WTC11 (cell line): ENCODE results near the gene TNFRSF6B. TPM values are rescaled to one million over a fixed set of nuclear protein-coding genes. Genes with fewer than 3 reads are reported as not detected.

Source experiments
- CDX4 ChIP-seq: fragments of 250-450 bp; sonication (Bioruptor Pico); IDR thresholded peaks from 2 replicates; pipeline ENCODE4 v1.9.0; 2021; ENCODE audit warnings: moderate library complexity, mild to moderate bottlenecking, inconsistent platforms, borderline replicate concordance
- CREB1 ChIP-seq: sonication (generic); formaldehyde crosslinking; IDR thresholded peaks from 2 replicates; pipeline ENCODE4 v1.8.0; 2023; ENCODE audit warnings: mild to moderate bottlenecking, missing genetic modification reagents
- ELF4 ChIP-seq: sonication (generic); formaldehyde crosslinking; IDR thresholded peaks from 2 replicates; pipeline ENCODE4 v1.8.1; 2022; ENCODE audit warnings: low read depth, mild to moderate bottlenecking, moderate library complexity, missing genetic modification reagents
- FOXK1 ChIP-seq: sonication (generic); formaldehyde crosslinking; IDR thresholded peaks from 2 replicates; pipeline ENCODE4 v1.8.0; 2022; ENCODE audit warnings: mild to moderate bottlenecking, moderate library complexity, missing genetic modification reagents
- GRHL2 ChIP-seq: fragments of 250-450 bp; sonication (Bioruptor Pico); IDR thresholded peaks from 2 replicates; pipeline ENCODE4 v1.8.0; 2022; ENCODE audit warnings: mild to moderate bottlenecking, moderate library complexity; ENCODE audit not compliant: insufficient replicate concordance, severe bottlenecking
- HMGA2 ChIP-seq: fragments of 250-450 bp; sonication (Bioruptor Pico); IDR thresholded peaks from 2 replicates; pipeline ENCODE4 v1.4.0; 2021; ENCODE audit warnings: mild to moderate bottlenecking, moderate library complexity
- IRF1 ChIP-seq: sonication (generic); formaldehyde crosslinking; IDR thresholded peaks from 2 replicates; pipeline ENCODE4 v1.8.0; 2023; ENCODE audit warnings: missing genetic modification reagents
- JUN ChIP-seq: sonication (generic); formaldehyde crosslinking; IDR thresholded peaks from 2 replicates; pipeline ENCODE4 v1.8.0; 2023; ENCODE audit warnings: mild to moderate bottlenecking, missing genetic modification reagents
- KAT7 ChIP-seq: sonication (generic); formaldehyde crosslinking; IDR thresholded peaks from 2 replicates; pipeline ENCODE4 v1.8.1; 2023; ENCODE audit warnings: missing genetic modification reagents, mild to moderate bottlenecking, borderline replicate concordance
- MLX ChIP-seq: sonication (generic); formaldehyde crosslinking; IDR thresholded peaks from 2 replicates; pipeline ENCODE4 v1.8.1; 2023; ENCODE audit warnings: mild to moderate bottlenecking, missing genetic modification reagents, moderate library complexity
- MXD4 ChIP-seq: fragments of 250-450 bp; sonication (Bioruptor Pico); IDR thresholded peaks from 2 replicates; pipeline ENCODE4 v1.8.0; 2021; ENCODE audit warnings: mild to moderate bottlenecking, moderate library complexity, borderline replicate concordance
- NR2C2 ChIP-seq: sonication (generic); formaldehyde crosslinking; IDR thresholded peaks from 2 replicates; pipeline ENCODE4 v1.8.0; 2022; ENCODE audit warnings: mild to moderate bottlenecking, missing genetic modification reagents
- SMAD4 ChIP-seq: sonication (generic); formaldehyde crosslinking; IDR thresholded peaks from 2 replicates; pipeline ENCODE4 v1.8.0; 2022; ENCODE audit warnings: mild to moderate bottlenecking, missing genetic modification reagents
- TEAD1 ChIP-seq: sonication (generic); formaldehyde crosslinking; IDR thresholded peaks from 2 replicates; pipeline ENCODE4 v1.8.0; 2022; ENCODE audit warnings: mild to moderate bottlenecking, missing genetic modification reagents
- TEAD4 ChIP-seq: sonication (generic); formaldehyde crosslinking; IDR thresholded peaks from 2 replicates; pipeline ENCODE4 v1.8.0; 2022; ENCODE audit warnings: mild to moderate bottlenecking, missing genetic modification reagents
- ZNF121 ChIP-seq: sonication (generic); formaldehyde crosslinking; IDR thresholded peaks from 2 replicates; pipeline ENCODE4 v1.8.0; 2023; ENCODE audit warnings: missing genetic modification reagents
- ZNF219 ChIP-seq: sonication (generic); formaldehyde crosslinking; IDR thresholded peaks from 2 replicates; pipeline ENCODE4 v1.8.0; 2023; ENCODE audit warnings: missing genetic modification reagents, mild to moderate bottlenecking, borderline replicate concordance
- ZNF317 ChIP-seq: sonication (generic); formaldehyde crosslinking; IDR thresholded peaks from 2 replicates; pipeline ENCODE4 v1.8.1; 2023; ENCODE audit warnings: low read depth, mild to moderate bottlenecking, moderate library complexity, missing genetic modification reagents, borderline replicate concordance
- ZNF423 ChIP-seq: fragments of 250-450 bp; sonication (Bioruptor Pico); IDR thresholded peaks from 2 replicates; pipeline ENCODE4 v2.1.2; 2022; ENCODE audit warnings: mild to moderate bottlenecking, moderate library complexity
- ZNF512 ChIP-seq: sonication (generic); formaldehyde crosslinking; IDR thresholded peaks from 2 replicates; pipeline ENCODE4 v1.8.1; 2022; ENCODE audit warnings: missing genetic modification reagents, borderline replicate concordance
- ZSCAN18 ChIP-seq: fragments of 250-450 bp; sonication (Bioruptor Pico); IDR thresholded peaks from 2 replicates; pipeline ENCODE4 v2.1.2; 2022; ENCODE audit warnings: mild to moderate bottlenecking, moderate library complexity
- total RNA-seq: library from RNA; stranded (reverse); gene quantifications from 3 replicates; pipeline ENCODE4 v1.2.3, GENCODE V29; 2021
- TF ChIP-seq, protein P1 (sequence below): sonication (generic); formaldehyde crosslinking; IDR thresholded peaks from 2 replicates; pipeline ENCODE4 v1.8.1; 2022; ENCODE audit warnings: low read depth, mild to moderate bottlenecking, moderate library complexity, missing genetic modification reagents, borderline replicate concordance
- TF ChIP-seq, protein P2 (sequence below): sonication (generic); formaldehyde crosslinking; IDR thresholded peaks from 2 replicates; pipeline ENCODE4 v1.8.1; 2022; ENCODE audit warnings: low read depth, missing genetic modification reagents, borderline replicate concordance
- TF ChIP-seq, protein P3 (sequence below): sonication (generic); formaldehyde crosslinking; IDR thresholded peaks from 2 replicates; pipeline ENCODE4 v1.8.0; 2023; ENCODE audit warnings: missing genetic modification reagents, mild to moderate bottlenecking, borderline replicate concordance

Gene TNFRSF6B
- total RNA-seq, 1 experiment from 2014 or later, result not detected

DNA sequence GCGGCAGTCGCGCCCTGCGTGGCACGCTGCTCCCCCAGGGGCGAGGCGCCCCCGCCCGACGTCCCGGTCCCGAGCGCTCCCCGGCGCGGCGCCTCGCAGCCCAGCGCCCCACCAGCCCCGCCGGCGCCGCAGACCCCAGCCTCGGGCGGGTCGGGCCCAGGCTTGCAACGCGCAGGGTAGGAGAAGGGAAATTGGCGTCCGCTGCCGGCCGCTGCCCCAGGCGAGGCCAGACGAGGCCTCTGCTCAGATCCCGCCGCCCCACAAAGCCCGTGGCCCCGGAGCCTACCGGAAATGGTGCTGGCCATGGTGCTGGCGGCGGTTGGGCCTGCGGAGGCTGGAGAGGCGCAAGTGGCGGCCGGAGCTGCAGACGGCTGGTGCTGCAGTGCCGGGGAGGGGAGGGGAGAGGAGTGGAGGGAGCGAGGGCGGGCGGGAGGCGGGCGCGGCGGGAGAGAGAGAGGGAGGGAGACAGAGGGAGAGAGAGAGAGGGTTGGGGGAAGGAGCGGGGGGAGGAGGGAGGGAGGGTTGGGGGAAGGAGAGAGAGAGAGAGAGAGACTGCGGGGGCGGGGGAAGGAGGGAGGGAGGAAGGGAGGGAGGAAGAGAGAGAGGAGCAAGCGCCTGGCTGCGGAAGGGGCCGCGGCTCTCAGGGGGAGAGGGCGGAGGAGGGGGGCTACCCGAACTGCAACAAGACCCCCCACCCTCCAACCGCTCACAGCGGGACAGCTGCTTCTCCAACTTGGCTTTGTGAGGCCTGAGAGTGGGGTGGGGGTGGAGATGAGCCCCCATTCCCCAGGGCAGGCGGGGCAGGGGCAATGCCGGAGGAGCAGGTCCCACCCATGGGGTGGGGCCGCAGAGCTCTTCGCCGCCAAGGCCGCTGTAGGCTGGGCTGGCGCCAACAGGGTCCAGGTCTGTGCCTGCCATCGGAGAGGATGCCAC is 43.1 kb upstream of the TNFRSF6B start, which contains the start of gene STMN3 (continued):
- TF ChIP-seq, protein P1, sequence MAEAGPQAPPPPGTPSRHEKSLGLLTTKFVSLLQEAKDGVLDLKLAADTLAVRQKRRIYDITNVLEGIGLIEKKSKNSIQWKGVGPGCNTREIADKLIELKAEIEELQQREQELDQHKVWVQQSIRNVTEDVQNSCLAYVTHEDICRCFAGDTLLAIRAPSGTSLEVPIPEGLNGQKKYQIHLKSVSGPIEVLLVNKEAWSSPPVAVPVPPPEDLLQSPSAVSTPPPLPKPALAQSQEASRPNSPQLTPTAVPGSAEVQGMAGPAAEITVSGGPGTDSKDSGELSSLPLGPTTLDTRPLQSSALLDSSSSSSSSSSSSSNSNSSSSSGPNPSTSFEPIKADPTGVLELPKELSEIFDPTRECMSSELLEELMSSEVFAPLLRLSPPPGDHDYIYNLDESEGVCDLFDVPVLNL, result peak; percentile 65; the same call in 1 of the 2 replicates
- TF ChIP-seq TEAD4 (CRISPR knock-in tag), result peak; percentile 70; the same call in 1 of the 2 replicates
- TF ChIP-seq MXD4 (CRISPR knock-in tag), result no peak
- TF ChIP-seq TEAD1 (CRISPR knock-in tag), result peak; percentile 74; the same call in 1 of the 2 replicates
- TF ChIP-seq ELF4 (CRISPR knock-in tag), result peak; percentile 72; the same call in 1 of the 2 replicates
- peak; percentile 91 for TF ChIP-seq IRF1 (CRISPR knock-in tag)
- TF ChIP-seq JUN, result peak; percentile 92; the same call in 1 of the 2 replicates
- TF ChIP-seq ZSCAN18 (CRISPR knock-in tag), result no peak
- TF ChIP-seq GRHL2, result no peak
- peak; percentile 95; the same call in 1 of the 2 replicates for TF ChIP-seq ZNF219 (CRISPR knock-in tag)
- TF ChIP-seq ZNF121 (CRISPR knock-in tag), result peak; percentile 44; the same call in 1 of the 2 replicates
- peak; percentile 86 for TF ChIP-seq FOXK1 (CRISPR knock-in tag)
- no peak for TF ChIP-seq KAT7 (CRISPR knock-in tag)
- TF ChIP-seq SMAD4, result peak; percentile 74; the same call in 1 of the 2 replicates
- TF ChIP-seq ZNF512 (CRISPR knock-in tag), result no peak
- TF ChIP-seq ZNF317 (CRISPR knock-in tag), result peak; percentile 64; the same call in 1 of the 2 replicates
- TF ChIP-seq MLX (CRISPR knock-in tag), result no peak
- peak; percentile 82; the same call in 1 of the 2 replicates for TF ChIP-seq CREB1
- no peak; the same call in 1 of the 2 replicates for TF ChIP-seq HMGA2
- TF ChIP-seq NR2C2 (CRISPR knock-in tag), result peak; percentile 72
- TF ChIP-seq, protein P2, sequence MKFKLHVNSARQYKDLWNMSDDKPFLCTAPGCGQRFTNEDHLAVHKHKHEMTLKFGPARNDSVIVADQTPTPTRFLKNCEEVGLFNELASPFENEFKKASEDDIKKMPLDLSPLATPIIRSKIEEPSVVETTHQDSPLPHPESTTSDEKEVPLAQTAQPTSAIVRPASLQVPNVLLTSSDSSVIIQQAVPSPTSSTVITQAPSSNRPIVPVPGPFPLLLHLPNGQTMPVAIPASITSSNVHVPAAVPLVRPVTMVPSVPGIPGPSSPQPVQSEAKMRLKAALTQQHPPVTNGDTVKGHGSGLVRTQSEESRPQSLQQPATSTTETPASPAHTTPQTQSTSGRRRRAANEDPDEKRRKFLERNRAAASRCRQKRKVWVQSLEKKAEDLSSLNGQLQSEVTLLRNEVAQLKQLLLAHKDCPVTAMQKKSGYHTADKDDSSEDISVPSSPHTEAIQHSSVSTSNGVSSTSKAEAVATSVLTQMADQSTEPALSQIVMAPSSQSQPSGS (CRISPR knock-in tag), result peak; percentile 82; the same call in 1 of the 2 replicates
- TF ChIP-seq ZNF423 (CRISPR knock-in tag), result peak; percentile 35; the same call in 1 of the 2 replicates
- TF ChIP-seq CDX4 (CRISPR knock-in tag), result no peak
- TF ChIP-seq, protein P3, sequence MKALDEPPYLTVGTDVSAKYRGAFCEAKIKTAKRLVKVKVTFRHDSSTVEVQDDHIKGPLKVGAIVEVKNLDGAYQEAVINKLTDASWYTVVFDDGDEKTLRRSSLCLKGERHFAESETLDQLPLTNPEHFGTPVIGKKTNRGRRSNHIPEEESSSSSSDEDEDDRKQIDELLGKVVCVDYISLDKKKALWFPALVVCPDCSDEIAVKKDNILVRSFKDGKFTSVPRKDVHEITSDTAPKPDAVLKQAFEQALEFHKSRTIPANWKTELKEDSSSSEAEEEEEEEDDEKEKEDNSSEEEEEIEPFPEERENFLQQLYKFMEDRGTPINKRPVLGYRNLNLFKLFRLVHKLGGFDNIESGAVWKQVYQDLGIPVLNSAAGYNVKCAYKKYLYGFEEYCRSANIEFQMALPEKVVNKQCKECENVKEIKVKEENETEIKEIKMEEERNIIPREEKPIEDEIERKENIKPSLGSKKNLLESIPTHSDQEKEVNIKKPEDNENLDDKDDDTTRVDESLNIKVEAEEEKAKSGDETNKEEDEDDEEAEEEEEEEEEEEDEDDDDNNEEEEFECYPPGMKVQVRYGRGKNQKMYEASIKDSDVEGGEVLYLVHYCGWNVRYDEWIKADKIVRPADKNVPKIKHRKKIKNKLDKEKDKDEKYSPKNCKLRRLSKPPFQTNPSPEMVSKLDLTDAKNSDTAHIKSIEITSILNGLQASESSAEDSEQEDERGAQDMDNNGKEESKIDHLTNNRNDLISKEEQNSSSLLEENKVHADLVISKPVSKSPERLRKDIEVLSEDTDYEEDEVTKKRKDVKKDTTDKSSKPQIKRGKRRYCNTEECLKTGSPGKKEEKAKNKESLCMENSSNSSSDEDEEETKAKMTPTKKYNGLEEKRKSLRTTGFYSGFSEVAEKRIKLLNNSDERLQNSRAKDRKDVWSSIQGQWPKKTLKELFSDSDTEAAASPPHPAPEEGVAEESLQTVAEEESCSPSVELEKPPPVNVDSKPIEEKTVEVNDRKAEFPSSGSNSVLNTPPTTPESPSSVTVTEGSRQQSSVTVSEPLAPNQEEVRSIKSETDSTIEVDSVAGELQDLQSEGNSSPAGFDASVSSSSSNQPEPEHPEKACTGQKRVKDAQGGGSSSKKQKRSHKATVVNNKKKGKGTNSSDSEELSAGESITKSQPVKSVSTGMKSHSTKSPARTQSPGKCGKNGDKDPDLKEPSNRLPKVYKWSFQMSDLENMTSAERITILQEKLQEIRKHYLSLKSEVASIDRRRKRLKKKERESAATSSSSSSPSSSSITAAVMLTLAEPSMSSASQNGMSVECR (CRISPR knock-in tag), result peak; percentile 98
